GM12874 (cell line): ENCODE measurements around the gene MAJIN.

Experiments used
- TF ChIP-seq, protein P1 (sequence below): IDR thresholded peaks from 2 replicates; pipeline ENCODE4 v1.5.1; 2011; ENCODE audit warnings: low read depth, mild to moderate bottlenecking, control low read depth, low read length, moderate library complexity; ENCODE audit not compliant: insufficient read depth

Gene MAJIN

DNA sequence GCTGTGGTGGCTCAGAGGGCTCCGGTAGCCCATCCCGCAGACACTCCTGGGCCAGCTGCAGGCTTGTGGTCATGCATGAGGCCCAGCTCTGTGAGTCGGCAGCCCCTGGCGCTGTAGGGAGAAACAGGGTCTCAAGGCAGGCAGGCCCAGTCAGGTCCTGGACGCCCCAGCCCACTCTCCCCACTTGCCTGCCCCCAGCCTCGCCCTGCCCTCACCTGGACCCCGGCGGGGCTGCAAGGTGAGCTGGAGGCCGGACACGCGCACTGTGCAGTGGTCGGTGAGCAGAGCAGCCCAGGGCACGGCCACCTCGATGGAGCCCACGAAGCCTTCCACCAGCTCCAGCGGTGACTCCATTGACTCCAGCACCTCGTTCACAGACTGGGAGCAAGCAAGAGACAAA lies 57.8 kb downstream of the MAJIN start:
- TF ChIP-seq, protein P1, sequence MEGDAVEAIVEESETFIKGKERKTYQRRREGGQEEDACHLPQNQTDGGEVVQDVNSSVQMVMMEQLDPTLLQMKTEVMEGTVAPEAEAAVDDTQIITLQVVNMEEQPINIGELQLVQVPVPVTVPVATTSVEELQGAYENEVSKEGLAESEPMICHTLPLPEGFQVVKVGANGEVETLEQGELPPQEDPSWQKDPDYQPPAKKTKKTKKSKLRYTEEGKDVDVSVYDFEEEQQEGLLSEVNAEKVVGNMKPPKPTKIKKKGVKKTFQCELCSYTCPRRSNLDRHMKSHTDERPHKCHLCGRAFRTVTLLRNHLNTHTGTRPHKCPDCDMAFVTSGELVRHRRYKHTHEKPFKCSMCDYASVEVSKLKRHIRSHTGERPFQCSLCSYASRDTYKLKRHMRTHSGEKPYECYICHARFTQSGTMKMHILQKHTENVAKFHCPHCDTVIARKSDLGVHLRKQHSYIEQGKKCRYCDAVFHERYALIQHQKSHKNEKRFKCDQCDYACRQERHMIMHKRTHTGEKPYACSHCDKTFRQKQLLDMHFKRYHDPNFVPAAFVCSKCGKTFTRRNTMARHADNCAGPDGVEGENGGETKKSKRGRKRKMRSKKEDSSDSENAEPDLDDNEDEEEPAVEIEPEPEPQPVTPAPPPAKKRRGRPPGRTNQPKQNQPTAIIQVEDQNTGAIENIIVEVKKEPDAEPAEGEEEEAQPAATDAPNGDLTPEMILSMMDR = no peak

DNA sequence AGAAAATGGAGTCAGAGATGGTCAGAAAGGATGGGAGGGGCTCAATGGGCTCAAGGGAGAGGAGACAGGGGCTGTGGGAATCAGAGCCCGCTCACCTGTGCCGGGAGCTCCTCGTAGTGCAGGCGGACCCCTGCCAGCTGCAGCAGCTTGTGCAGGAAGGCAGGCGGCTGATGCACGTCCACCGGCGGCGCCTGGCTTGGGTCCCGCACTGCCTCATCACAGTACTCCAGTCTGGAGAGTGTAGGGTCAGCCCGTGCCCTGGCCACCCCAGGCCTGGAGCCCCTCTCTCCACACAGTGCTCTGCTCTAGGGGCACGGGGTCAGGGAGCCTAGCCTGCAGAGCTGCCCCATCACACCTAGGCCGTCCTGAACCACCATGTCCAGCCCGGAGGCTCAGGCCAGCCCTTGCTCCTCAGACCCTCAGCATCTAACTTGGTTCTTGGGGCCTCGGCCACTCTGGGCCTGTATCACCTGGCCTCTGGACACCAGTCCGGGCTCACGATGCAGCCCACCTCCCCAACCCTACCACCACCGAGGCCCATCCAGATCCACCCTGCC lies 58.7 kb downstream of the MAJIN start:
- TF ChIP-seq, protein P1 = no peak

DNA sequence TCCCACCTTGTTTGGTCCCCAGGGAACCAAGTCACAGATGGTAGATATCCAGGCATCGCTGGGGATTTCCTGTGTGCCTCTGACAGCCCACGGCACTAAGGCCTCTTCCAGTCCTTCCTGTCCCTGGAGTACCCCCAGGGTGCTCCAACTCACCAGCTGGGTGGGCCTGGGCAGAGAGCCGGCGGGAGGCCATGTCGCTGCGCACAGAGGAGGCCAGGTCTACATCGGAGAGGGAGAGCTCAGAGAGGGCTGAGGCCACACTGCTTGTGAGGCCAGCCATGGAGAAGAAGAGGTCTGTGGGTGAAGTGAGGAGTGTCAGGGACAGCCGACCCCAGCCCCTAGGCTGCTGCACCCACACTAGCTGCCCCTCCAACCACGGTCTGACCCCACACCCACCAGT lies 60.2 kb downstream of the MAJIN start:
- TF ChIP-seq, protein P1 = no peak

DNA sequence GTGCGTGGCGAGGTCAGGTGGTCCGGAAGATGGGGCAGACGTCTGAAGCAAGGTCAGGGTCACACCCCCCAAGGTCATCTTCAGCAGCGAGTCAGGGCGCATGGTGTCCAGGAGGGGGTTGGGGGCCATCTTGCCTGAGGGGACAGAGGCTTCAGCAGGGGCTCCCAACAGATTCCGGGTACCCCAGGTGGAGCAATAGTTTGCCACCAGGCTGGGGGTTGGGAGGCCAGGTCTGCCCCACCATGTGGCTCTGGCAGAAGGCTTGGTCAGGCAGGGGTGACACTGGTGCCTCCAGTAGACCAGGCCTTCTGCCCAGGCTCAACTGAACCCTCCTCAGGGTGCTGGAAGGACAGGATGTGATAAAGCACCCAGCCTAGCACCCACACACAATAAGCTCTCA lies 60.8 kb downstream of the MAJIN start:
- TF ChIP-seq, protein P1 = no peak

DNA sequence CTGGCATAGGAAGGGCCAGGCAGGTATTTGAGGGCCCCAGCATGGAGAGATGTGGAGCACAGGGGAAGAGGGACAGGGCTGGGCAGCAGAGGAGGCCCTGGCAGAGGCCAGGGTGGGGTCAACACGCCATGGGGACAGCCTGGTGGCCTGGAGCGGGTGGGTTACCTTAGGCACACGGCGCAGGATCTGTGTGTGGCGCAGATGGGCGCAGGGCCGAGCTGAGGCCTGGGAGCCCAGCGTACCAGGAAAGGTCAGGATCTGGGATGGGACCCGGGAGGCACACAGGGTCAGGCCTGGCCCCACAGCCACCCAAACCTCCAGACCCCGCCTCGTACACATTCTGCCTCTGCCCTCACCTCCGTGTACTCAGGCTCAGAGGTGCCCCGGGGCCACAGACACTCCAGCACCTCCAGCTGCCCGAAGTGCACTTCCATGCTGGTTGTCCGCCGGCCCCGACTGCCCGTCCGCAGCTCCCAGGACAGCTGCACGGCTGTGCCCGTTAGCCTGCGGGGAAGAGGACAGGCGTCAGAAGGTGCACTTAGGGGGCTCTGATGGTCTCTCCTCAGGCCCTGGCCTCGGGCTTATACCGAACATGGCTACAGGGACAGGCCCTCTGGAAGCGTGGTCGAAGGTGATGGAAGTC lies 61.3 kb downstream of the MAJIN start:
- TF ChIP-seq, protein P1 = no peak

DNA sequence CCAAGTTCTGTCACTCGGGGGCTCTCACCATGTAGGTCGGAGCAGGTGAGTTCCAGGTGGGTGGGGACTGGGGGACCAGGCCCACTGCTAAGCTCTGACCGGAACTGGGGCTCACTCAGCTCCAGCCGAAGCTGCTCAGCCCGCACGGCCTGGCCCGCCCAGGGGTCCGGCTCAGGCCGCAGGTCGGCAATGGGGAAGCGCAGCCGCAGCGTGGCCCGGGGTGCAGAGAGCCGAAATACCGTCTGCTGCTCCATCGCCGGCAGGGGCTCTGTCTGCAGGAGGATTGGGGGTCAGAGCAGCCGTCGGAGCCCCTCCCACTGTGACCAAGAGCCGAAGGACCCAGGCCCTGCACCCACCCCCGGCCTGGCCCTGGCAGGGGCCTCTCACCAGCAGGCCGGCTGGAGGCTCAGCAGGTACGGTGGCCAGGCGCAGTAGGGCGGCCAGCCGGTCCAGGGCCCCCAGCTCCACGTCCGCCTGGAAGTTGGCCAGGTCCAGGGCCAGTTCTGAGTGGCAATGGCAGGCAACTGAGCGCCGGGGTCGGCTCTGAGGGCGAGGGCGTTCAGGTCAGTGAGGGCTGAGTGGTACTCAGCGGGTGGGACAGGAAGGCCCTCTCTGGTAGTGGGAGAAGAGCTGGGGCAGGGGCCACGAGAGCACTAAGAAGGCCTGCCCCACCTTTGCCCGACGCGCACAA lies 62.1 kb downstream of the MAJIN start:
- TF ChIP-seq, protein P1 = no peak

DNA sequence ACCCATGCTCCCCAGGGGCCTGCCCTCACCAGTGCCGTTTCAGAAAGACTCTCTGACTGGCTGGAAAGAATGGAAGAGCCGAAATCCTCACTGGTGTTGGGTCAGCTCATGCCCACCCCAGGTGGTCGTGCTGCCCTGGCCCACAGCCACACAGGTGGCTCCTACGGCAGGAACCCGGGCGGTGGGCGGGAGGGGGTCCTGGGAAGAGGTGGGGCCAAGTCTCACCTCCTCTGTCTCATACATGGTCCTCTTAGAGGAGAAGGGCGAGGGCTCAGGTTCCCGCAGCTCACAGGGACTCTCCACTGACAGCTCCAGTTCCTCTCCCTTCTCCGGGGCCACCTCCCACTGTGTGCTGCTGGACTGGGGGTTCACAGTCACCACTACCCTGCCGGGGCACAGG lies 63.1 kb downstream of the MAJIN start:
- TF ChIP-seq, protein P1 = no peak
